ENCODE results near the gene CDH13.

GRCh38 chr16:83176802-83177201, 550.0 kb downstream of the CDH13 start:
- TF ChIP-seq CTCF (IDR thresholded peaks at IDR 0.05) (no peak), POLR2A (IDR thresholded peaks at IDR 0.05) (no peak)

Measured in body of pancreas (tissue), 4 donors.